GM12878 (cell line): Measurements from ENCODE around the gene RMP24.
A peak's percentile ranks its signal among the peaks of the same experiment; 100 is the strongest.

Source experiments
- ATAC-seq: fragments of 200-7000 bp; cut with Tn5 transposase; 3 replicates; pipeline ENCODE4 v1.9.1; 2020; ENCODE audit warnings: mild to moderate bottlenecking, moderate library complexity
- BruUV-seq: library from RNA; stranded (reverse); fragments of 400-500 nt; replicated peaks from 2 replicates; lab custom pipeline; 2021; lab: Mats Ljungman, UMichigan
- CTCF ChIA-PET: fragments of 300-600 bp; sonication (Branson Sonifier 250); formaldehyde crosslinking; extraction: SDS; loops from one replicate; lab custom pipeline; 2021; ENCODE audit warnings: inconsistent platforms; lab: Yijun Ruan, JAX
- POLR2A ChIA-PET: fragments of 350-600 bp; formaldehyde crosslinking; extraction: SDS; loops from one replicate; lab custom pipeline; 2021; ENCODE audit warnings: inconsistent platforms; lab: Charles Lee
- RAD21 ChIA-PET: fragments of 300-600 bp; sonication (Branson Sonifier 250); formaldehyde crosslinking; loops from one replicate; lab custom pipeline; 2023; ENCODE audit warnings: antibody characterized with exemption; ENCODE audit not compliant: unreplicated experiment; lab: Charles Lee
- SMC1A ChIA-PET: fragments of 300-600 bp; sonication (Branson Sonifier 250); formaldehyde crosslinking; loops from one replicate; lab custom pipeline; 2023; ENCODE audit not compliant: unreplicated experiment, uncharacterized antibody; lab: Charles Lee
- DNase-seq: peaks from one replicate; pipeline ENCODE4 v3.0.0-alpha.2; 2011; ENCODE audit warnings: low read depth, low spot score
- FAIRE-seq: peaks from 3 replicates; lab custom pipeline; 2011; peaks lifted over from hg19 to GRCh38; lab: Jason Lieb, UNC
- H2AFZ ChIP-seq: 2 replicates; pipeline ENCODE4 v1.6.0; 2011; ENCODE audit warnings: low read depth, low read length, control low read depth; ENCODE audit not compliant: control insufficient read depth
- H3K27ac ChIP-seq: 2 replicates; pipeline ENCODE4 v1.5.1; 2011; ENCODE audit warnings: control low read depth; ENCODE audit not compliant: control insufficient read depth, insufficient read depth
- H3K27me3 ChIP-seq, 2 experiments: replicated peaks in 1 of 2; 2 replicates each; pipeline versions ENCODE4 v1.6.0 to v1.6.1; 2011; ENCODE audit warnings: low read length in 1 of 2; ENCODE audit not compliant: control insufficient read depth in 2 of 2, insufficient read depth in 2 of 2
- H3K36me3 ChIP-seq, 2 experiments: 2 replicates each; pipeline ENCODE4 v1.5.1; 2011; ENCODE audit warnings: low read length in 1 of 2; ENCODE audit not compliant: control insufficient read depth in 2 of 2, insufficient read depth in 2 of 2
- H3K4me1 ChIP-seq: 2 replicates; pipeline ENCODE4 v1.6.1; 2011; ENCODE audit warnings: mild to moderate bottlenecking, low read length, moderate library complexity, mixed read lengths; ENCODE audit not compliant: control insufficient read depth, insufficient read depth
- H3K4me2 ChIP-seq: 2 replicates; pipeline ENCODE4 v1.6.0; 2011; ENCODE audit warnings: control low read depth; ENCODE audit not compliant: control insufficient read depth, insufficient read depth
- H3K4me3 ChIP-seq: fragments of 200-600 bp; sonication (generic); 2 replicates; pipeline ENCODE4 v1.5.1; 2016
- H3K79me2 ChIP-seq: 2 replicates; pipeline ENCODE4 v1.6.0; 2011; ENCODE audit warnings: low read length; ENCODE audit not compliant: control insufficient read depth, insufficient read depth
- H3K9ac ChIP-seq: 2 replicates; pipeline ENCODE4 v1.8.0; 2011; ENCODE audit warnings: low read length, control low read depth, mixed read lengths; ENCODE audit not compliant: control insufficient read depth, insufficient read depth
- H3K9me3 ChIP-seq: replicated peaks from 3 replicates; pipeline ENCODE4 v1.5.1; 2011; ENCODE audit warnings: mild to moderate bottlenecking, low read length; ENCODE audit not compliant: control insufficient read depth, insufficient read depth
- H4K20me1 ChIP-seq: 2 replicates; pipeline ENCODE4 v1.6.0; 2011; ENCODE audit not compliant: control insufficient read depth, insufficient read depth
- ASH2L ChIP-seq: fragments of 300-600, 200-600 bp; sonication (generic); IDR thresholded peaks from 2 replicates; pipeline ENCODE4 v1.6.1; 2017; ENCODE audit warnings: low read depth, mild to moderate bottlenecking, borderline replicate concordance
- ATF7 ChIP-seq: fragments of 450-650 bp; IDR thresholded peaks from 2 replicates; pipeline ENCODE4 v1.6.1; 2016; ENCODE audit warnings: low read depth, mild to moderate bottlenecking
- BCL3 ChIP-seq: IDR thresholded peaks from 2 replicates; pipeline ENCODE4 v1.6.1; 2011; ENCODE audit warnings: borderline replicate concordance, low read depth, mild to moderate bottlenecking, moderate library complexity, low read length; ENCODE audit not compliant: insufficient read depth, poor library complexity, severe bottlenecking
- BMI1 ChIP-seq: fragments of 450-650 bp; IDR thresholded peaks from 2 replicates; pipeline ENCODE4 v1.6.1; 2016; ENCODE audit warnings: mild to moderate bottlenecking, moderate library complexity, borderline replicate concordance
- CTCF ChIP-seq, 3 experiments: IDR thresholded peaks in 2 of 3; conservative IDR thresholded peaks in 1 of 3; 2 replicates each; pipeline ENCODE4 v1.5.1; 2011; ENCODE audit warnings: low read depth in 3 of 3, low read length in 3 of 3, mild to moderate bottlenecking in 3 of 3, control low read depth in 2 of 3, moderate library complexity in 2 of 3, inconsistent platforms in 1 of 3, mixed read lengths in 1 of 3; ENCODE audit not compliant: control insufficient read depth in 2 of 3, insufficient read depth in 1 of 3; ENCODE audit errors: extremely low read depth in 1 of 3
- EED ChIP-seq: sonication (generic); IDR thresholded peaks from 2 replicates; pipeline ENCODE4 v1.6.1; 2016; ENCODE audit warnings: antibody characterized with exemption, low read depth
- ESRRA ChIP-seq: IDR thresholded peaks from 2 replicates; pipeline ENCODE4 v1.6.1; 2012; ENCODE audit warnings: mild to moderate bottlenecking, low read length, improper control_type of control experiment
- FOS ChIP-seq: IDR thresholded peaks from 3 replicates; pipeline ENCODE4 v1.6.1; 2011; ENCODE audit warnings: borderline replicate concordance; ENCODE audit not compliant: insufficient read length; ENCODE audit errors: extremely low read depth
- MAX ChIP-seq: IDR thresholded peaks from 2 replicates; pipeline ENCODE4 v1.6.1; 2012; ENCODE audit warnings: low read depth, low read length, improper control_type of control experiment
- POU2F2 ChIP-seq: IDR thresholded peaks from 3 replicates; pipeline ENCODE4 v1.6.1; 2011; ENCODE audit warnings: low read depth, mild to moderate bottlenecking, low read length, borderline replicate concordance
- RAD21 ChIP-seq: IDR thresholded peaks from 2 replicates; pipeline ENCODE4 v1.6.1; 2011; ENCODE audit warnings: mild to moderate bottlenecking, low read depth, low read length, moderate library complexity; ENCODE audit not compliant: insufficient read depth
- RFX5 ChIP-seq: IDR thresholded peaks from 2 replicates; pipeline ENCODE4 v1.6.1; 2011; ENCODE audit warnings: low read depth, low read length, improper control_type of control experiment
- TCF12 ChIP-seq: IDR thresholded peaks from 2 replicates; pipeline ENCODE4 v1.6.1; 2011; ENCODE audit warnings: low read depth, mild to moderate bottlenecking, low read length
- USF1 ChIP-seq: IDR thresholded peaks from 2 replicates; pipeline ENCODE4 v1.6.1; 2011; ENCODE audit warnings: borderline replicate concordance, low read depth, mild to moderate bottlenecking, moderate library complexity, mixed read lengths, low read length; ENCODE audit not compliant: insufficient read depth; ENCODE audit errors: extremely low read length
- ZBED1 ChIP-seq: IDR thresholded peaks from 2 replicates; pipeline ENCODE4 v1.6.1; 2016; ENCODE audit warnings: borderline replicate concordance
- ZNF384 ChIP-seq: IDR thresholded peaks from 2 replicates; pipeline ENCODE4 v1.6.1; 2012; ENCODE audit warnings: low read depth, mild to moderate bottlenecking, low read length, improper control_type of control experiment, borderline replicate concordance
- WGBS: methylation state at CpG from one replicate; pipeline ENCODE4 v1.1.6; 2016; ENCODE audit warnings: low lambda C conversion rate; ENCODE audit not compliant: insufficient replicate concordance, insufficient coverage; ENCODE audit errors: missing lambda C conversion rate; 5-methylcytosine and 5-hydroxymethylcytosine counted together
- in situ Hi-C: fragments of 300-500 bp; cut with MboI; formaldehyde crosslinking; loops from 9 replicates; pipeline ENCODE4 v1.14.3; 2018; ENCODE audit warnings: mixed read lengths
- intact Hi-C: fragments of 100-400 bp; cut with micrococcal nuclease; formaldehyde crosslinking; loops from one replicate; pipeline ENCODE4 v1.14.2; 2022; ENCODE audit not compliant: unreplicated experiment

The RMP24 gene

GRCh38 chr18:35939138-35939537 is 33.3 kb upstream of the RMP24 start:
- DNase-seq (no peak), ATAC-seq (no peak), FAIRE-seq (no peak)
- ChIA-PET CTCF (interaction anchor here (0.6 to 1.2 kb wide), 4 partner anchors 10 to 345 kb away, joined by 3 to 17 read pairs (median 3); no protein-coding TSS in a partner anchor), RAD21 (interaction anchor here (1.4 kb wide), 1 partner anchor 11 kb away, joined by 7 read pairs; no protein-coding TSS in a partner anchor), SMC1A (interaction anchor here (1.7 kb wide), 1 partner anchor 12 kb away, joined by 6 read pairs; no protein-coding TSS in a partner anchor)
- Histone ChIP-seq H3K27ac (no peak overlapping the region), H3K79me2 (no peaks in the 10 kb centered on the region), H3K4me2 (no peak overlapping the region), H3K4me1 (no peaks in the 10 kb centered on the region), H3K9ac (no peak overlapping the region), H2AFZ (no peak overlapping the region), H4K20me1 (no peaks in the 10 kb centered on the region), H3K4me3 (no peak overlapping the region), H3K27me3 (peaks cover 0 to 1% of the 10 kb centered on the region in 2 experiments; a peak in 2 of 4 replicates), H3K36me3 (no peaks in the 10 kb centered on the region), H3K9me3 (no peaks in the 10 kb centered on the region)
- BruUV-seq = no TSS peak
- in situ Hi-C loops = no loop called here
- TF ChIP-seq RFX5 = no peak
- TF ChIP-seq BCL3 = no peak
- TF ChIP-seq ESRRA = no peak
- TF ChIP-seq USF1 = no peak
- TF ChIP-seq ATF7 = no peak
- no peak for TF ChIP-seq ZNF384
- no peak for TF ChIP-seq ZBED1
- no peak for TF ChIP-seq ASH2L
- no peak for TF ChIP-seq MAX
- TF ChIP-seq RAD21 = peak; percentile 10; the same call in 1 of the 2 replicates
- TF ChIP-seq TCF12 = no peak
- TF ChIP-seq FOS = no peak
- no peak for TF ChIP-seq POU2F2
- TF ChIP-seq BMI1 = no peak
- TF ChIP-seq CTCF (IDR thresholded peaks at IDR 0.05 in 2 of 3, conservative IDR thresholded peaks at IDR 0.05 in 1 of 3; ENCODE audit: control insufficient read depth in 2 of 3, extremely low read depth in 1 of 3, insufficient read depth in 1 of 3, low read depth in 3 of 3, low read length in 3 of 3) = peak; percentile 17 to 21 (median 19); a peak in 2 of 6 replicates
- TF ChIP-seq EED = no peak
- TF ChIP-seq, all 136 proteins: peak for 2
- WGBS = 49% methylated on average over 5 of the region's 5 CpGs
- intact Hi-C loops = no loop called here
- POLR2A ChIA-PET = no interaction called here
